Tibial nerve (tissue), 4 donors: ENCODE data around the gene GMPPB. TPM values are rescaled to one million over a fixed set of nuclear protein-coding genes. Genes with fewer than 3 reads are reported as not detected.
A peak's percentile ranks its signal among the peaks of the same experiment; 100 is the strongest.

Experiments
- DNase-seq, 2 donors: peaks; one replicate each; pipeline ENCODE4 v3.0.0-alpha.2; 2019; ENCODE audit warnings: low spot score in 2 of 2
- H3K27ac ChIP-seq, 4 donors: fragments of 200-600 bp; sonication (generic) in 3 of 4; one replicate each; pipeline ENCODE4 v1.5.1; 2017 to 2019; ENCODE audit warnings: mild to moderate bottlenecking in 1 of 4
- H3K27me3 ChIP-seq, 2 donors: fragments of 200-600 bp; sonication (generic) in 1 of 2; one replicate each; pipeline versions ENCODE4 v1.5.1 to v1.6.0; 2017 to 2019
- H3K36me3 ChIP-seq, 3 donors: fragments of 200-600 bp; sonication (generic); one replicate each; pipeline ENCODE4 v1.5.1; 2018 to 2019
- H3K4me1 ChIP-seq, 4 donors: fragments of 200-600 bp; sonication (generic) in 3 of 4; one replicate each; pipeline ENCODE4 v1.5.1; 2017 to 2019
- H3K4me3 ChIP-seq, 4 donors: fragments of 200-600 bp; sonication (generic) in 3 of 4; one replicate each; pipeline ENCODE4 v1.5.1; 2017 to 2019; ENCODE audit warnings: mild to moderate bottlenecking in 1 of 4, moderate library complexity in 1 of 4
- H3K9me3 ChIP-seq, 4 donors: fragments of 200-600 bp; sonication (generic) in 3 of 4; one replicate each; pipeline ENCODE4 v1.5.1; 2017 to 2019
- EP300 ChIP-seq, 2 donors: sonication (generic); formaldehyde crosslinking; IDR thresholded peaks; one replicate each; pipeline ENCODE4 v1.6.1; 2017; ENCODE audit warnings: antibody characterized with exemption in 2 of 2, mild to moderate bottlenecking in 1 of 2
- POLR2A ChIP-seq, 2 donors: fragments of 450-650 bp; IDR thresholded peaks; one replicate each; pipeline ENCODE4 v1.6.1; 2017; ENCODE audit warnings: antibody characterized with exemption in 2 of 2, mild to moderate bottlenecking in 2 of 2, moderate library complexity in 2 of 2
- WGBS, 2 donors: methylation state at CpG; one replicate each; pipeline ENCODE4 v1.1.5; 2018; 5-methylcytosine and 5-hydroxymethylcytosine counted together
- total RNA-seq, 4 donors: library from RNA; depleted of rRNA; stranded (reverse); fragments of >200 nt; gene quantifications; one replicate each; pipeline ENCODE4 v1.1.0, GENCODE V29; 2016
- TF ChIP-seq, protein P1 (sequence below), 5 experiments: fragments of 200-600 bp in 3 of 5; fragments of 450-650 bp in 2 of 5; sonication (generic) in 3 of 5; IDR thresholded peaks; one replicate each; pipeline ENCODE4 v1.5.1; 2016 to 2019; ENCODE audit warnings: antibody characterized with exemption in 5 of 5, mild to moderate bottlenecking in 3 of 5, moderate library complexity in 2 of 5

Gene GMPPB
- total RNA-seq, 4 donors from 2014 or later, result 17.3 to 31.4 (median 25.3) TPM

GRCh38 chr3:49681232-49681522 is 42.6 kb downstream of the GMPPB start:
- no peaks in the 10 kb centered on the region for H3K9me3 ChIP-seq
- peaks cover 5 to 94% (median 25%) of the 10 kb centered on the region in 3 donors for H3K36me3 ChIP-seq
- H3K4me1 ChIP-seq, result peaks cover 0 to 5% (median under 1%) of the 10 kb centered on the region in 4 donors
- no peak overlapping the region for H3K4me3 ChIP-seq
- no peak overlapping the region for H3K27ac ChIP-seq
- no peak for TF ChIP-seq POLR2A (IDR thresholded peaks at IDR 0.05)
- TF ChIP-seq, protein P1, sequence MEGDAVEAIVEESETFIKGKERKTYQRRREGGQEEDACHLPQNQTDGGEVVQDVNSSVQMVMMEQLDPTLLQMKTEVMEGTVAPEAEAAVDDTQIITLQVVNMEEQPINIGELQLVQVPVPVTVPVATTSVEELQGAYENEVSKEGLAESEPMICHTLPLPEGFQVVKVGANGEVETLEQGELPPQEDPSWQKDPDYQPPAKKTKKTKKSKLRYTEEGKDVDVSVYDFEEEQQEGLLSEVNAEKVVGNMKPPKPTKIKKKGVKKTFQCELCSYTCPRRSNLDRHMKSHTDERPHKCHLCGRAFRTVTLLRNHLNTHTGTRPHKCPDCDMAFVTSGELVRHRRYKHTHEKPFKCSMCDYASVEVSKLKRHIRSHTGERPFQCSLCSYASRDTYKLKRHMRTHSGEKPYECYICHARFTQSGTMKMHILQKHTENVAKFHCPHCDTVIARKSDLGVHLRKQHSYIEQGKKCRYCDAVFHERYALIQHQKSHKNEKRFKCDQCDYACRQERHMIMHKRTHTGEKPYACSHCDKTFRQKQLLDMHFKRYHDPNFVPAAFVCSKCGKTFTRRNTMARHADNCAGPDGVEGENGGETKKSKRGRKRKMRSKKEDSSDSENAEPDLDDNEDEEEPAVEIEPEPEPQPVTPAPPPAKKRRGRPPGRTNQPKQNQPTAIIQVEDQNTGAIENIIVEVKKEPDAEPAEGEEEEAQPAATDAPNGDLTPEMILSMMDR (IDR thresholded peaks at IDR 0.05), result no peak
- no peak for TF ChIP-seq EP300 (IDR thresholded peaks at IDR 0.05)
- H3K27me3 ChIP-seq, result peaks cover 0 to under 1% of the 10 kb centered on the region in 2 donors
- 100% methylated on average over 1 of the region's 2 CpGs; no CpG with 5 or more reads in 1 of the 2 donors for WGBS, 2 donors
- DNase-seq, result no peak

- no peak overlapping the region for H3K4me3 ChIP-seq
- TF ChIP-seq, protein P1 (IDR thresholded peaks at IDR 0.05), result no peak
- DNase-seq, result no peak
- no peaks in the 10 kb centered on the region for H3K9me3 ChIP-seq
- WGBS, 2 donors, result 77 to 86% methylated on average over 4 to 7 of the region's 7 CpGs
- H3K27me3 ChIP-seq, result no peaks in the 10 kb centered on the region
- peaks cover 0 to 3% (median under 1%) of the 10 kb centered on the region in 4 donors for H3K4me1 ChIP-seq
- peaks cover 5 to 99% (median 25%) of the 10 kb centered on the region in 3 donors for H3K36me3 ChIP-seq
- no peak overlapping the region for H3K27ac ChIP-seq
Measured at GRCh38 chr3:49680493-49681231, 43.1 kb downstream of the GMPPB start.

DNA sequence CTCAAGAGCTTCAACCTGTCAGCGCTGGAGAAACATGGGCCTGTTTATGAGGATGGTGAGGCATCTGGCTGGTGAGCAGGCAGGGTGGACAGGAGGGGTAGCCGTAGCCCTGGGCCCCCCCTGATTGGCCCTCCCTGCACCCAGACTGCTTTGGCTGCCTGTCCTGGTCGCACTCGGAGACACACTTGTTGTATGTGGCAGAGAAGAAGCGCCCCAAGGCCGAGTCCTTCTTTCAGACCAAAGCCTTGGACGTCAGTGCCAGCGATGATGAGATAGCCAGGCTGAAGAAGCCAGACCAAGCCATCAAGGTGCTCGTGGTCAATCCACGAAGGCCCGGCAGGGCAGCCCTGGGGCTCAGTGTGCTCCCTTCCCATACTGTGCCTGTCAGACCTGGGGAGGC is 47.8 kb downstream of the GMPPB start:
- Histone ChIP-seq H3K27ac (no peak overlapping the region), H3K4me1 (peaks cover 0 to 21% (median 13%) of the 10 kb centered on the region in 4 donors), H3K4me3 (no peak overlapping the region), H3K27me3 (no peaks in the 10 kb centered on the region), H3K9me3 (peaks cover 0 to 5% (median 0%) of the 10 kb centered on the region in 4 donors), H3K36me3 (peaks cover 5 to 54% (median 25%) of the 10 kb centered on the region in 3 donors)
- DNase-seq, result no peak
- no peak for TF ChIP-seq EP300 (IDR thresholded peaks at IDR 0.05)
- TF ChIP-seq, protein P1 (IDR thresholded peaks at IDR 0.05), result no peak
- TF ChIP-seq POLR2A (IDR thresholded peaks at IDR 0.05), result no peak
- 90 to 92% methylated on average over 10 to 11 of the region's 11 CpGs for WGBS, 2 donors

DNA sequence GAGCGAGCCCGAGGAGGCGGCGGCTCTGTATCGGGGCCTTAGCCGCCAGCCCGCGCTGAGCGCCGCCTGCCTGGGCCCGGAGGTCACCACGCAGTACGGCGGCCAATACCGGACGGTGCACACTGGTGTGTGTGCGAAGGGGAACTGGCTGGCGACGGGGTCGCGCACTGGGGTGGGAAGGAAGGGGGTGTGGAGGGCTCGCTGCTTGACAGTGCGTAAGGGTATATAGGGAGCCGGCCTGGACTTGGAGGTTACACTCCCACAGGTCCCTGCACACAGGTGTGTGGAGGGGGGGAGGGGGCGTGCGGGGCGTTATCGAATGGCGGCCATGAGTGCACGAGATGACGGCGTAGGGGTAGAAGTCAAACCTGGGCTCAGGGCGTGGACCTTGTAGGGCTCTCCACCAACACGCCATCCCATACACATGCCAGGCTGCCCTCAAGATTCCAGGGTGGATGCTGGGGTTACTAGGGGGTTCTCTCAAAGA is 49.2 kb downstream of the GMPPB start:
- TF ChIP-seq EP300 (IDR thresholded peaks at IDR 0.05), result no peak
- peaks cover 0 to 5% (median 0%) of the 10 kb centered on the region in 4 donors for H3K9me3 ChIP-seq
- H3K36me3 ChIP-seq, result peaks cover 5 to 40% (median 18%) of the 10 kb centered on the region in 3 donors
- DNase-seq, result no peak
- no peaks in the 10 kb centered on the region for H3K27me3 ChIP-seq
- peak overlapping the region; percentile 79 to 100 (median 87) for H3K4me3 ChIP-seq
- H3K4me1 ChIP-seq, result peaks cover 0 to 21% (median 13%) of the 10 kb centered on the region in 4 donors
- peak overlapping the region; percentile 63 to 95 (median 92) for H3K27ac ChIP-seq
- 6 to 17% methylated on average over 15 to 34 of the region's 34 CpGs for WGBS, 2 donors

GRCh38 chr3:49673715-49674496 is 49.8 kb downstream of the GMPPB start, which contains the start of gene APEH:
TSS of gene APEH (plus strand) at chr3:49674351. CDS start at chr3:49674402, 51 bp downstream.
- Histone ChIP-seq H3K4me3 (peak within 1 kb of the TSS; percentile 79 to 100 (median 87)), H3K9me3 (peaks cover 0 to 5% (median 0%) of the 10 kb centered on the region in 4 donors), H3K27me3 (no peaks in the 10 kb centered on the region), H3K4me1 (peaks cover 0 to 21% (median 13%) of the 10 kb centered on the region in 4 donors), H3K36me3 (peaks cover under 1 to 34% (median 11%) of the 10 kb centered on the region in 3 donors), H3K27ac (peak within 1 kb of the TSS; percentile 63 to 95 (median 92))
- peak; percentile 87 to 91 for DNase-seq
- TF ChIP-seq POLR2A (IDR thresholded peaks at IDR 0.05) (peak in 1 of 2 donors; percentile 62), EP300 (IDR thresholded peaks at IDR 0.05) (peak; percentile 46 to 79)
- TF ChIP-seq, protein P1 (IDR thresholded peaks at IDR 0.05), result peak in 1 of 5 experiments; percentile 13
- WGBS, 2 donors, result 0 to 1% methylated on average over 65 to 70 of the region's 71 CpGs
